Articular chondrocyte of knee joint (primary cell): Measurements from ENCODE around the gene GPR62. TPM values are rescaled to one million over a fixed set of nuclear protein-coding genes. Genes with fewer than 3 reads are reported as not detected.

Experiments used
- small RNA-seq: library from RNA; depleted of rRNA; stranded (forward); fragments of <200 nt; gene quantifications from one replicate; pipeline ENCODE3, GENCODE V24; 2012
- total RNA-seq: library from RNA; depleted of rRNA; stranded (reverse); fragments of >200 nt; gene quantifications from 2 replicates; pipeline ENCODE4 v1.2.3, GENCODE V29; 2012

The GPR62 gene, protein sequence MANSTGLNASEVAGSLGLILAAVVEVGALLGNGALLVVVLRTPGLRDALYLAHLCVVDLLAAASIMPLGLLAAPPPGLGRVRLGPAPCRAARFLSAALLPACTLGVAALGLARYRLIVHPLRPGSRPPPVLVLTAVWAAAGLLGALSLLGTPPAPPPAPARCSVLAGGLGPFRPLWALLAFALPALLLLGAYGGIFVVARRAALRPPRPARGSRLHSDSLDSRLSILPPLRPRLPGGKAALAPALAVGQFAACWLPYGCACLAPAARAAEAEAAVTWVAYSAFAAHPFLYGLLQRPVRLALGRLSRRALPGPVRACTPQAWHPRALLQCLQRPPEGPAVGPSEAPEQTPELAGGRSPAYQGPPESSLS
- 0.11 and 0.13 TPM in 2 replicates for total RNA-seq

DNA sequence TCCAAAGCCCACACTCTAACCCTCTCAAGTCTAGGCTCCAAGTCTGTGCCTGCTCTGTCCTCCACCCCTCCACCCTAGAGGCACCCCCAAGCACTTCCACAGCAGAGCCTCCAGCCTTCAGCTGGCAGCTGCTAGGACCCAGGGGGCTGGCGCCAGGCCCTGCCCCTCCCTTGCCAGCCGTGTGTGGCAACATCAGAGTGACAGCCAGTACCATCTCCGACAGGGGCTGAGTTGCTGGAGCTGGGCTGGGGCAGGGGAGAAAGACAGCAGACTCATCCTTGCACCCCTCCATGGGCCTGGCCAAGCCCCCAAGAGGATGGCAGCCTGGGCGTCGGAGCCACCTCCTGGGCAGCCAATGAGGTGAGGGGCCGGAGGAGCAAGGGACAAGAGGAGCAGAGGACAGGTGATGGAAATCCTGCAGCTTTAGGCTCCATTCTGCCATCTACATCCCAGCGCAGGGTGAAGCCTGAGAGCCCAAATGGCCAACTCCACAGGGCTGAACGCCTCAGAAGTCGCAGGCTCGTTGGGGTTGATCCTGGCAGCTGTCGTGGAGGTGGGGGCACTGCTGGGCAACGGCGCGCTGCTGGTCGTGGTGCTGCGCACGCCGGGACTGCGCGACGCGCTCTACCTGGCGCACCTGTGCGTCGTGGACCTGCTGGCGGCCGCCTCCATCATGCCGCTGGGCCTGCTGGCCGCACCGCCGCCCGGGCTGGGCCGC, at the start of gene GPR62:
Gene GPR62, plus strand, starts transcription at position 207 of the 718 bp plus-strand sequence. Its CDS starts 272 bp downstream, at position 479.

GRCh38 chr3:51941798-51942602, 13.2 kb upstream of the GPR62 start, which contains the start of the genes PARP3 and RRP9:
Gene PARP3, plus strand, starts transcription at chr3:51942363. Its CDS starts 993 bp downstream, at chr3:51943356.
Gene RRP9, minus strand, starts transcription at chr3:51941904. Its CDS starts 37 bp downstream, at chr3:51941867.

DNA sequence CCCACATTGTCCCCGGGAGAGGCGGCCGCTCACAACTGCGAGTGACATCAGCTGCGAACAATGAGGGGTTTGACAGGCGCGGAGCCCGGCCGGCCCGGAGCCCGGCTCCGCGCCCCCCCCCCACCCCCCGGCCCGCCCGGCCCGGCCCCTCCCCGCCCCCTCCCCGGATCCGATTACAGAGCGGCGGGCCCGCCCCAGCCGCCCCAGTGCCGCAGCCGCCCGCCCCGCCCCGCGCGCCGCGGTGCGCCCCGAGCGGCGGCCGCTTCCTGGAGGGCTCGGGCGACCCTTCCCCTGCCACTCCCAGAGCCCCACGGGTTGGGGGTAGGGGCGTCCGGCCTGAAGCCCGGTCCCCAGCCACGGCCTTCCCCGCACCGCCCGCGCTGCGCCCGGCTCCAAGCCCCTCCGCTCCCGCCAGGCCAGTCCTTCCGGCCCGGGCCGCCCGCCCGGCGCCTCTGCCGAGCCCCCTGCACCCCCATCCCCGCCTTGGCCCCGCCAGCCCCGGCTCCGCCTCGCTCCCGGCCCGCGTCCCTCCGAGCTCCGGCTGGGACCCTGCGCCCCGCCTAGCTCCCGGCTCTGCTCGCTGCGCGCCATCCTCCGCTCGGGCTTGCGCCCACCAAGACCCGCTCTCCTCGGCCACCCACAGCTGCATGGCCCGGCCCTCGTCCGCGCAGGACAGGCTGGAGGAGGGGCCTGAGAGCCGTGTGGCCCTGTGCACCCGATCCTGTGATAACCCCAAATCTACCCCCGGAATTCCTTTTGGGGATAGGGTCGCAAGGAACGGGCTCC, 12.4 kb downstream of the GPR62 start, which contains the start of gene PCBP4:
Gene PCBP4, minus strand, starts transcription at position 71 of the 786 bp plus-strand sequence. CDS start 6,214 bp downstream, outside the sequence.

GRCh38 chr3:51974963-51975851, 20.0 kb downstream of the GPR62 start, which contains the start of gene ABHD14A:
Gene ABHD14A, plus strand, starts transcription at chr3:51975064. Its CDS starts 72 bp downstream, at chr3:51975136.

DNA sequence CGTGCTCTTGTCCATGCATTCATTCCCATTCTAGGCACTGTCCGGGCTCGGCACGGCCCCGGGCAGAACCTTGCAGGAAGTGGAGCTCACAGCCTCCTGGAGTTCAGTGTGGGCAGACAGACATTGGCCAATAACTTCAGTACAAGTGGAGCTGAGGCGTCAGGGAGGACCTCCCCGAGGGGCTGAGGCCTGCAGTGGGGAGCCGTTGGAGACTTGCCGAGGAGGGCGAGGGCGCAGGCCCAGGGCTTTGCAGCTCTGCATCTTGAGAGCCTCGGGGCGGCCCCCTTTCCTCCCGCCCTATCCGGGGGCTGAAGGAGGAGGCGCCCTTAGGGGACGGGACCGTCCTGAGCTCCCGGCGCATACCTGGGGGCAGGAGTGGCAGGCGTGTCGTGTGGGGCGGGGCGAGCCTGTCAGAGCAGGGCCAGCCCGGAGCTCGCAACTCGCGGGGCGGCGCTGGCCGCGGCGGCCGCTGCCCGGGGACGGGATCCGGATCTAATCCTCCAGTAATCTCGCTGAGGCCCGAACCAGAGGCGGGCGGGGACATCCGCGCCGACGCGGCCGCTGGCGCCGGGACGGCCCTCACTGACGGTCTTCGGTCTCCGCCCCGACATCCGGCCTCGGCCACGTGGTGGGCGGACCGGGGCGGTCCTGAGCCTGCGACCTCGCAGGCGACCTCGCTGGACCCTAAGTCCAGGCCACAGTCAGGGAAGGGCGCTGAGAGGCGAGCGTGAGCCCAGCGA, 27.8 kb downstream of the GPR62 start, which contains the start of gene ACY1:
Gene ACY1, plus strand, starts transcription at position 698 of the 740 bp plus-strand sequence. CDS start 530 bp downstream, outside the sequence.

GRCh38 chr3:51995346-51996163, 40.4 kb downstream of the GPR62 start, which contains the start of gene RPL29:
Gene RPL29, minus strand, starts transcription at chr3:51995895. Its CDS starts 434 bp downstream, at chr3:51995461.

Small RNA genes within 50 kb of the gene (small RNA-seq; reads per million reads assigned to genes)
- not detected for gene AC115284.1

Other genes with a start within 250 kb of the GPR62 start
- under 0.01 and 0.13 TPM in 2 replicates for gene GRM2, start 248.3 kb upstream of the GPR62 start, total RNA-seq
- not detected in 2 replicates for gene IQCF6, start 176.1 kb upstream of the GPR62 start, total RNA-seq
- gene IQCF2, start 93.8 kb upstream of the GPR62 start, total RNA-seq: not detected in 2 replicates
- gene IQCF5, start 79.8 kb upstream of the GPR62 start, total RNA-seq: not detected in 2 replicates
- gene IQCF1, start 52.0 kb upstream of the GPR62 start, total RNA-seq: not detected in 2 replicates
- gene RRP9, start 13.5 kb upstream of the GPR62 start, total RNA-seq: 14.7 and 14.9 TPM in 2 replicates
- 45.6 and 51.9 TPM in 2 replicates for gene PARP3, start 13.0 kb upstream of the GPR62 start, total RNA-seq
- gene PCBP4, start 12.1 kb downstream of the GPR62 start, total RNA-seq: 19.5 and 20.0 TPM in 2 replicates
- gene ABHD14B, start 18.7 kb downstream of the GPR62 start, total RNA-seq: 28.0 and 39.1 TPM in 2 replicates
- gene ABHD14A, start 19.7 kb downstream of the GPR62 start, total RNA-seq: 12.1 and 16.9 TPM in 2 replicates
- gene ACY1, start 28.2 kb downstream of the GPR62 start, total RNA-seq: 21.2 and 28.9 TPM in 2 replicates
- 966 and 1,076 TPM in 2 replicates for gene RPL29, start 40.5 kb downstream of the GPR62 start, total RNA-seq
- gene DUSP7, start 101.2 kb downstream of the GPR62 start, total RNA-seq: 7.8 and 11.4 TPM in 2 replicates
- gene POC1A, start 199.0 kb downstream of the GPR62 start, total RNA-seq: 4.4 and 5.7 TPM in 2 replicates
- gene ALAS1, start 242.8 kb downstream of the GPR62 start, total RNA-seq: 30.6 and 31.9 TPM in 2 replicates